GM21723 (cell line): ENCODE data around the gene RUBCN.

ENCODE experiments used
- ATAC-seq: cut with Tn5 transposase; IDR thresholded peaks from one replicate; pipeline ENCODE4 v1.9.1; 2021; ENCODE audit warnings: mild to moderate bottlenecking, moderate library complexity; ENCODE audit not compliant: unreplicated experiment

Gene RUBCN

GRCh38 chr3:197736491-197737318 is at the start of gene RUBCN:
Gene RUBCN (minus strand): TSS chr3:197736904. CDS start chr3:197736719, 185 bp downstream.
- ATAC-seq = peak; percentile 78

- ATAC-seq = no peak
These were observed 47.4 kb upstream of the RUBCN start for GRCh38 chr3:197784019-197784585.

- peak; percentile 58 for ATAC-seq
These were observed 45.5 kb upstream of the RUBCN start for GRCh38 chr3:197782230-197782629.

- ATAC-seq = no peak
These were observed 38.6 kb upstream of the RUBCN start for GRCh38 chr3:197775317-197775716.

- no peak for ATAC-seq
These were observed 25.1 kb upstream of the RUBCN start for GRCh38 chr3:197761784-197762183.

- no peak for ATAC-seq
These were observed 21.8 kb upstream of the RUBCN start for GRCh38 chr3:197758512-197758911.

GRCh38 chr3:197756704-197757103 is 20.0 kb upstream of the RUBCN start:
- no peak for ATAC-seq

GRCh38 chr3:197753263-197753662 is 16.6 kb upstream of the RUBCN start:
- no peak for ATAC-seq

- ATAC-seq = no peak
These were observed 15.4 kb upstream of the RUBCN start for GRCh38 chr3:197752107-197752506.

GRCh38 chr3:197750858-197751737 is 14.4 kb upstream of the RUBCN start:
- no peak for ATAC-seq

GRCh38 chr3:197750396-197750831 is 13.7 kb upstream of the RUBCN start:
- ATAC-seq = peak; percentile 46

GRCh38 chr3:197749601-197750395 is 13.1 kb upstream of the RUBCN start, which contains the start of gene FYTTD1:
Gene FYTTD1 (plus strand): TSS chr3:197749883. CDS start chr3:197749972, 89 bp downstream.
- ATAC-seq = peak; percentile 74

- ATAC-seq = peak; percentile 43
These were observed 12.6 kb upstream of the RUBCN start for GRCh38 chr3:197749315-197749600.

- ATAC-seq = no peak
These were observed 12.1 kb upstream of the RUBCN start for GRCh38 chr3:197748597-197749314.

- ATAC-seq = no peak
These were observed 10.1 kb upstream of the RUBCN start for GRCh38 chr3:197746801-197747237.

- ATAC-seq = no peak
These were observed 9.5 kb upstream of the RUBCN start for GRCh38 chr3:197746209-197746608.

GRCh38 chr3:197742787-197743186 is 6.1 kb upstream of the RUBCN start:
- ATAC-seq = no peak

GRCh38 chr3:197737749-197738462 is 1.2 kb upstream of the RUBCN start:
- ATAC-seq = no peak

GRCh38 chr3:197737319-197737649 is 580 bp upstream of the RUBCN start:
- ATAC-seq = no peak
